ENCODE measurements around the gene CYP19A1.

Gene CYP19A1

GRCh38 chr15:51218299-51218938, 120.0 kb downstream of the CYP19A1 start:
- TF ChIP-seq FOXM1 (IDR thresholded peaks at IDR 0.05; ENCODE audit: borderline replicate concordance, low read depth) = no peak
- TF ChIP-seq TCF12 (IDR thresholded peaks at IDR 0.05; ENCODE audit: low read depth) = no peak
- TF ChIP-seq, protein P1, sequence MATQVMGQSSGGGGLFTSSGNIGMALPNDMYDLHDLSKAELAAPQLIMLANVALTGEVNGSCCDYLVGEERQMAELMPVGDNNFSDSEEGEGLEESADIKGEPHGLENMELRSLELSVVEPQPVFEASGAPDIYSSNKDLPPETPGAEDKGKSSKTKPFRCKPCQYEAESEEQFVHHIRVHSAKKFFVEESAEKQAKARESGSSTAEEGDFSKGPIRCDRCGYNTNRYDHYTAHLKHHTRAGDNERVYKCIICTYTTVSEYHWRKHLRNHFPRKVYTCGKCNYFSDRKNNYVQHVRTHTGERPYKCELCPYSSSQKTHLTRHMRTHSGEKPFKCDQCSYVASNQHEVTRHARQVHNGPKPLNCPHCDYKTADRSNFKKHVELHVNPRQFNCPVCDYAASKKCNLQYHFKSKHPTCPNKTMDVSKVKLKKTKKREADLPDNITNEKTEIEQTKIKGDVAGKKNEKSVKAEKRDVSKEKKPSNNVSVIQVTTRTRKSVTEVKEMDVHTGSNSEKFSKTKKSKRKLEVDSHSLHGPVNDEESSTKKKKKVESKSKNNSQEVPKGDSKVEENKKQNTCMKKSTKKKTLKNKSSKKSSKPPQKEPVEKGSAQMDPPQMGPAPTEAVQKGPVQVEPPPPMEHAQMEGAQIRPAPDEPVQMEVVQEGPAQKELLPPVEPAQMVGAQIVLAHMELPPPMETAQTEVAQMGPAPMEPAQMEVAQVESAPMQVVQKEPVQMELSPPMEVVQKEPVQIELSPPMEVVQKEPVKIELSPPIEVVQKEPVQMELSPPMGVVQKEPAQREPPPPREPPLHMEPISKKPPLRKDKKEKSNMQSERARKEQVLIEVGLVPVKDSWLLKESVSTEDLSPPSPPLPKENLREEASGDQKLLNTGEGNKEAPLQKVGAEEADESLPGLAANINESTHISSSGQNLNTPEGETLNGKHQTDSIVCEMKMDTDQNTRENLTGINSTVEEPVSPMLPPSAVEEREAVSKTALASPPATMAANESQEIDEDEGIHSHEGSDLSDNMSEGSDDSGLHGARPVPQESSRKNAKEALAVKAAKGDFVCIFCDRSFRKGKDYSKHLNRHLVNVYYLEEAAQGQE (IDR thresholded peaks at IDR 0.05; ENCODE audit: low read depth) = no peak
- no peak for TF ChIP-seq YY1 (IDR thresholded peaks at IDR 0.05; ENCODE audit: low read depth)
- TF ChIP-seq TEAD4 (IDR thresholded peaks at IDR 0.05) = no peak
- TF ChIP-seq TAF1 (IDR thresholded peaks at IDR 0.05; ENCODE audit: low read depth) = no peak
- no peak for TF ChIP-seq NFIC (IDR thresholded peaks at IDR 0.05)
- no peak for TF ChIP-seq RAD21 (IDR thresholded peaks at IDR 0.05; ENCODE audit: low read depth)
- TF ChIP-seq ZBTB7A (IDR thresholded peaks at IDR 0.05; ENCODE audit: low read depth) = no peak
- TF ChIP-seq MAX (IDR thresholded peaks at IDR 0.05) = no peak
- TF ChIP-seq EP300 (IDR thresholded peaks at IDR 0.05; ENCODE audit: borderline replicate concordance) = no peak
- TF ChIP-seq CEBPB (IDR thresholded peaks at IDR 0.05) = no peak
- TF ChIP-seq USF1 (IDR thresholded peaks at IDR 0.05) = no peak
- no peak for TF ChIP-seq EGR1 (IDR thresholded peaks at IDR 0.05)

DNA sequence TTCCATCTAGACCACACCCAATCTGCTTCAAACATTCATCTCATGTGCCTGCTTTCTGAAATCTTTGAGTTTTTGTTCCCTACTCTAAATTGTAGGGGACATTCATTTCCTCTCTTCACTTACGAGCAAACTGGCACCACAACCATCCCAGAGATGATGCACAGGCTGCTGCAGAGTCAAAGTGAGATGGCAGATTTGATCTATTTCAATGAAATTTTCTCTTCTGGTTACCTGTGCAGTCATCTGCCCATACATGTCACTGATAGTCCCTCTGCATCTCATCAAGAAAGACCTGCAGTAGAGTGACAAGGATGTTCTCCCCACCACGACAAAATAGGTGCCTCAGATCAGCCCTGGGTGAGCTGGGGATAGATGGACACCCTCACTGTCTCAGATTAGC, 125.5 kb downstream of the CYP19A1 start:
- TF ChIP-seq NFIC (IDR thresholded peaks at IDR 0.05) = no peak
- TF ChIP-seq ZBTB7A (IDR thresholded peaks at IDR 0.05; ENCODE audit: low read depth) = no peak
- no peak for TF ChIP-seq EP300 (IDR thresholded peaks at IDR 0.05; ENCODE audit: borderline replicate concordance)
- no peak for TF ChIP-seq RAD21 (IDR thresholded peaks at IDR 0.05; ENCODE audit: low read depth)
- no peak for TF ChIP-seq TCF12 (IDR thresholded peaks at IDR 0.05; ENCODE audit: low read depth)
- TF ChIP-seq TEAD4 (IDR thresholded peaks at IDR 0.05) = no peak
- TF ChIP-seq FOXM1 (IDR thresholded peaks at IDR 0.05; ENCODE audit: borderline replicate concordance, low read depth) = no peak
- no peak for TF ChIP-seq MAX (IDR thresholded peaks at IDR 0.05)
- TF ChIP-seq, protein P1 (IDR thresholded peaks at IDR 0.05; ENCODE audit: low read depth) = no peak
- no peak for TF ChIP-seq YY1 (IDR thresholded peaks at IDR 0.05; ENCODE audit: low read depth)
- no peak for TF ChIP-seq CREB1 (IDR thresholded peaks at IDR 0.05; ENCODE audit: low read depth)
- TF ChIP-seq CEBPB (IDR thresholded peaks at IDR 0.05) = no peak
- no peak for TF ChIP-seq TAF1 (IDR thresholded peaks at IDR 0.05; ENCODE audit: low read depth)
- no peak for TF ChIP-seq EGR1 (IDR thresholded peaks at IDR 0.05)

GRCh38 chr15:51212239-51212638, 126.2 kb downstream of the CYP19A1 start:
- TF ChIP-seq TAF1 (IDR thresholded peaks at IDR 0.05; ENCODE audit: low read depth) (no peak), MAX (IDR thresholded peaks at IDR 0.05) (no peak), USF1 (IDR thresholded peaks at IDR 0.05) (no peak), EGR1 (IDR thresholded peaks at IDR 0.05) (no peak), CREB1 (IDR thresholded peaks at IDR 0.05; ENCODE audit: low read depth) (no peak), RAD21 (IDR thresholded peaks at IDR 0.05; ENCODE audit: low read depth) (no peak), CEBPB (IDR thresholded peaks at IDR 0.05) (no peak)

DNA sequence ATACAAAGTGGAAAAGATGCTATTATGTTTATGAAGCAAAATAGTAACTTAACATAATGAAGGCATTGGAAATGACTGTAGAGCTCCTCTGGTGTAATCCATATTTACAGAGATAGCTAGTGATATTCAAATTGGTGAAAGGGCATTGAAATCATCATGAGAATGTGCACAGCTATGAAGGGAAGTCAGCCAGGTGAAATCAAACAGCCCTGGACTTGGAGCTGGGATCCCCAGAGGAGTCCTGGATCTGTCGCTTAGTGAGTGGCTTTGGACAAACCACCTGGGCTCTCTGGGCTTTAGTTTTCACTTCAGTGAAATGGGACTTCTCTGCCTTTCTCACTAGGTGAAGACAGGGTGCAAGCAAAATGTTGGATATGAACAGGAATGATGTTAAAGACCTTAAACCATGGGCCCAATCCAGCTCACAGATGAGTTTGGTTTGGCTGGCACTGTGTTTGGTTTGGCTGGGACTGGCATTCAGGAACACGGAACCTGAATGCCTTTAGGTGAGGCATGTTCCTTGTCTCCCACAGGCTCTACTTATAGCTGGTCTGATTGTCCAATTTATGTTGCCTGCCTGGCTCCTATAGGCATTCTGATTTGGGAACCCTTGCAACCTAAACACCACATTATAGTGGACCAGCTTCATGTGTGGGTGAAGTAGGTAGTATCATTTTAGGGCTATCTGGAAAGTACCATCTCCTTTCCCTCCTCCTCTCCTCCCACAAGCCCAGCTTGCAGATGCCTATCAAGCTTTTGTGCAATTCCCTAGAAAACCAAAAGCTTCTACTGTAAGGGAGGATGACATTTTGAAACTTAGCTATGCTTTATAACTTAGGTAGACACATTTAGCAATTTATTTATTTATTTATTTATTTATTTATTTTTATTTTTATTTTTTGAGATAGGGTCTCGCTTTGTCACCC, 133.1 kb downstream of the CYP19A1 start:
- no peak for TF ChIP-seq EGR1 (IDR thresholded peaks at IDR 0.05)
- TF ChIP-seq FOXM1 (IDR thresholded peaks at IDR 0.05; ENCODE audit: borderline replicate concordance, low read depth) = no peak
- TF ChIP-seq MAX (IDR thresholded peaks at IDR 0.05) = no peak
- no peak for TF ChIP-seq USF1 (IDR thresholded peaks at IDR 0.05)
